Measurements from ENCODE around the gene MRPS10.

DNA sequence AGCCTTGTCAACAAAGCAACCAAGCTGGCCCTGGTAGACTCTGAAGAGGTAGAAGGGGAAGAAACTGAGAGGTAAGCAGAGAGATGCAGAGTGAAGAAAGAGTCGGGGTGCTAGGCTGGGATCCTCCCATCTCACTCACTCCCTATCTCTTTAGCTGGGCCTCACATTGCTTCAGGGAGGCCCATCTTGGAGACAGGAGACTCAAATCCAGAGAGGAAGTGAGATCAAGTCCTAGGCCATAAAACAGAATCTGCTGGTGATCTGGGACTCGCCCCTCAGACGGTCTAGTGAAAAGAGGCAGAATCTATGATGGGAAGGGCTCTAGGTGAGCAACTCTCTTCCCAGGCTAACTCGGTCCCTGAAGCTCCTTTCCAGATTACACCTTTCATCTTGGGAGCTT, 22.2 kb downstream of the MRPS10 start:
- TF ChIP-seq, protein P1, sequence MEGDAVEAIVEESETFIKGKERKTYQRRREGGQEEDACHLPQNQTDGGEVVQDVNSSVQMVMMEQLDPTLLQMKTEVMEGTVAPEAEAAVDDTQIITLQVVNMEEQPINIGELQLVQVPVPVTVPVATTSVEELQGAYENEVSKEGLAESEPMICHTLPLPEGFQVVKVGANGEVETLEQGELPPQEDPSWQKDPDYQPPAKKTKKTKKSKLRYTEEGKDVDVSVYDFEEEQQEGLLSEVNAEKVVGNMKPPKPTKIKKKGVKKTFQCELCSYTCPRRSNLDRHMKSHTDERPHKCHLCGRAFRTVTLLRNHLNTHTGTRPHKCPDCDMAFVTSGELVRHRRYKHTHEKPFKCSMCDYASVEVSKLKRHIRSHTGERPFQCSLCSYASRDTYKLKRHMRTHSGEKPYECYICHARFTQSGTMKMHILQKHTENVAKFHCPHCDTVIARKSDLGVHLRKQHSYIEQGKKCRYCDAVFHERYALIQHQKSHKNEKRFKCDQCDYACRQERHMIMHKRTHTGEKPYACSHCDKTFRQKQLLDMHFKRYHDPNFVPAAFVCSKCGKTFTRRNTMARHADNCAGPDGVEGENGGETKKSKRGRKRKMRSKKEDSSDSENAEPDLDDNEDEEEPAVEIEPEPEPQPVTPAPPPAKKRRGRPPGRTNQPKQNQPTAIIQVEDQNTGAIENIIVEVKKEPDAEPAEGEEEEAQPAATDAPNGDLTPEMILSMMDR (IDR thresholded peaks at IDR 0.05; ENCODE audit: low read depth, low read length, missing input control): no peak
- TF ChIP-seq RAD21 (IDR thresholded peaks at IDR 0.05) (no peak), GABPA (IDR thresholded peaks at IDR 0.05 in 1 of 2, conservative IDR thresholded peaks at IDR 0.05 in 1 of 2) (no peak), NR2F2 (IDR thresholded peaks at IDR 0.05) (no peak), YY1 (IDR thresholded peaks at IDR 0.05) (no peak), EGR1 (IDR thresholded peaks at IDR 0.05; ENCODE audit: low read depth in 2 of 2) (no peak), TAF1 (conservative IDR thresholded peaks at IDR 0.05) (no peak), SP1 (IDR thresholded peaks at IDR 0.05) (no peak), RXRA (IDR thresholded peaks at IDR 0.05) (no peak), FOXA1 (IDR thresholded peaks at IDR 0.05) (no peak)
- TF ChIP-seq, protein P2, sequence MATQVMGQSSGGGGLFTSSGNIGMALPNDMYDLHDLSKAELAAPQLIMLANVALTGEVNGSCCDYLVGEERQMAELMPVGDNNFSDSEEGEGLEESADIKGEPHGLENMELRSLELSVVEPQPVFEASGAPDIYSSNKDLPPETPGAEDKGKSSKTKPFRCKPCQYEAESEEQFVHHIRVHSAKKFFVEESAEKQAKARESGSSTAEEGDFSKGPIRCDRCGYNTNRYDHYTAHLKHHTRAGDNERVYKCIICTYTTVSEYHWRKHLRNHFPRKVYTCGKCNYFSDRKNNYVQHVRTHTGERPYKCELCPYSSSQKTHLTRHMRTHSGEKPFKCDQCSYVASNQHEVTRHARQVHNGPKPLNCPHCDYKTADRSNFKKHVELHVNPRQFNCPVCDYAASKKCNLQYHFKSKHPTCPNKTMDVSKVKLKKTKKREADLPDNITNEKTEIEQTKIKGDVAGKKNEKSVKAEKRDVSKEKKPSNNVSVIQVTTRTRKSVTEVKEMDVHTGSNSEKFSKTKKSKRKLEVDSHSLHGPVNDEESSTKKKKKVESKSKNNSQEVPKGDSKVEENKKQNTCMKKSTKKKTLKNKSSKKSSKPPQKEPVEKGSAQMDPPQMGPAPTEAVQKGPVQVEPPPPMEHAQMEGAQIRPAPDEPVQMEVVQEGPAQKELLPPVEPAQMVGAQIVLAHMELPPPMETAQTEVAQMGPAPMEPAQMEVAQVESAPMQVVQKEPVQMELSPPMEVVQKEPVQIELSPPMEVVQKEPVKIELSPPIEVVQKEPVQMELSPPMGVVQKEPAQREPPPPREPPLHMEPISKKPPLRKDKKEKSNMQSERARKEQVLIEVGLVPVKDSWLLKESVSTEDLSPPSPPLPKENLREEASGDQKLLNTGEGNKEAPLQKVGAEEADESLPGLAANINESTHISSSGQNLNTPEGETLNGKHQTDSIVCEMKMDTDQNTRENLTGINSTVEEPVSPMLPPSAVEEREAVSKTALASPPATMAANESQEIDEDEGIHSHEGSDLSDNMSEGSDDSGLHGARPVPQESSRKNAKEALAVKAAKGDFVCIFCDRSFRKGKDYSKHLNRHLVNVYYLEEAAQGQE (IDR thresholded peaks at IDR 0.05): no peak
- TF ChIP-seq, protein P3, sequence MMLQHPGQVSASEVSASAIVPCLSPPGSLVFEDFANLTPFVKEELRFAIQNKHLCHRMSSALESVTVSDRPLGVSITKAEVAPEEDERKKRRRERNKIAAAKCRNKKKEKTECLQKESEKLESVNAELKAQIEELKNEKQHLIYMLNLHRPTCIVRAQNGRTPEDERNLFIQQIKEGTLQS (IDR thresholded peaks at IDR 0.05): no peak
- TF ChIP-seq, protein P4, sequence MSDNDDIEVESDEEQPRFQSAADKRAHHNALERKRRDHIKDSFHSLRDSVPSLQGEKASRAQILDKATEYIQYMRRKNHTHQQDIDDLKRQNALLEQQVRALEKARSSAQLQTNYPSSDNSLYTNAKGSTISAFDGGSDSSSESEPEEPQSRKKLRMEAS (IDR thresholded peaks at IDR 0.05): no peak
